ENCODE results near the gene GRK4.

The GRK4 gene

GRCh38 chr4:3035249-3035648 is 71.9 kb downstream of the GRK4 start:
- no peak overlapping the region for H3K4me3 ChIP-seq (ENCODE audit: low read depth, low read length)
- TF ChIP-seq MYC (IDR thresholded peaks at IDR 0.05; ENCODE audit: low read depth, low read length) (no peak), CTCF (IDR thresholded peaks at IDR 0.05; ENCODE audit: low read depth, low read length) (no peak), MAX (IDR thresholded peaks at IDR 0.05; ENCODE audit: low read depth, low read length) (no peak)
- no peak for DNase-seq (ENCODE audit: low read depth)

- DNase-seq (ENCODE audit: low read depth), result no peak
- no peak overlapping the region for H3K4me3 ChIP-seq (ENCODE audit: low read depth, low read length)
- TF ChIP-seq POLR2A (IDR thresholded peaks at IDR 0.05; ENCODE audit: extremely low read depth, insufficient read length), result no peak
- no peak for TF ChIP-seq MYC (IDR thresholded peaks at IDR 0.05; ENCODE audit: low read depth, low read length)
- no peak for TF ChIP-seq CTCF (IDR thresholded peaks at IDR 0.05; ENCODE audit: low read depth, low read length)
- TF ChIP-seq MAX (IDR thresholded peaks at IDR 0.05; ENCODE audit: low read depth, low read length), result no peak
Measured at GRCh38 chr4:3035674-3036073, 72.3 kb downstream of the GRK4 start.

- H3K4me3 ChIP-seq (ENCODE audit: low read depth, low read length), result no peak overlapping the region
- DNase-seq (ENCODE audit: low read depth), result no peak
- TF ChIP-seq MYC (IDR thresholded peaks at IDR 0.05; ENCODE audit: low read depth, low read length) (no peak), MAX (IDR thresholded peaks at IDR 0.05; ENCODE audit: low read depth, low read length) (no peak), POLR2A (IDR thresholded peaks at IDR 0.05; ENCODE audit: extremely low read depth, insufficient read length) (no peak), CTCF (IDR thresholded peaks at IDR 0.05; ENCODE audit: low read depth, low read length) (no peak)
Measured at GRCh38 chr4:3036131-3036952, 73.0 kb downstream of the GRK4 start.

GRCh38 chr4:3037957-3038461 is 74.6 kb downstream of the GRK4 start:
- no peak for DNase-seq (ENCODE audit: low read depth)
- H3K4me3 ChIP-seq (ENCODE audit: low read depth, low read length), result no peak overlapping the region
- no peak for TF ChIP-seq POLR2A (IDR thresholded peaks at IDR 0.05; ENCODE audit: extremely low read depth, insufficient read length)
- no peak for TF ChIP-seq MAX (IDR thresholded peaks at IDR 0.05; ENCODE audit: low read depth, low read length)
- TF ChIP-seq MYC (IDR thresholded peaks at IDR 0.05; ENCODE audit: low read depth, low read length), result no peak
- TF ChIP-seq CTCF (IDR thresholded peaks at IDR 0.05; ENCODE audit: low read depth, low read length), result no peak

- H3K4me3 ChIP-seq (ENCODE audit: low read depth, low read length), result no peak overlapping the region
- TF ChIP-seq CTCF (IDR thresholded peaks at IDR 0.05; ENCODE audit: low read depth, low read length) (no peak), MAX (IDR thresholded peaks at IDR 0.05; ENCODE audit: low read depth, low read length) (no peak), POLR2A (IDR thresholded peaks at IDR 0.05; ENCODE audit: extremely low read depth, insufficient read length) (no peak), MYC (IDR thresholded peaks at IDR 0.05; ENCODE audit: low read depth, low read length) (no peak)
- DNase-seq (ENCODE audit: low read depth), result no peak
Measured at GRCh38 chr4:3039706-3040366, 76.5 kb downstream of the GRK4 start.

All from NB4 (cell line).